GM10266 (cell line): ENCODE data around the gene KLF5.

ENCODE experiments used
- DNase-seq: peaks from one replicate; pipeline ENCODE4 v3.0.0; 2012; ENCODE audit errors: extremely low spot score
- CTCF ChIP-seq: IDR thresholded peaks from 2 replicates; pipeline ENCODE4 v1.5.1; 2012; ENCODE audit warnings: mild to moderate bottlenecking, low read depth; ENCODE audit not compliant: control insufficient read depth, insufficient read depth; ENCODE audit errors: missing control alignments

The KLF5 gene

GRCh38 chr13:73055813-73056564 is 2.8 kb upstream of the KLF5 start:
- TF ChIP-seq CTCF: no peak
- DNase-seq: no peak

GRCh38 chr13:73056565-73056962 is 2.2 kb upstream of the KLF5 start:
- no peak for TF ChIP-seq CTCF
- DNase-seq: no peak

- DNase-seq: no peak
- no peak for TF ChIP-seq CTCF
Observed at GRCh38 chr13:73057284-73058063, 1.3 kb upstream of the KLF5 start.

- TF ChIP-seq CTCF: no peak
- DNase-seq: no peak
Observed at GRCh38 chr13:73058064-73058313, 816 bp upstream of the KLF5 start.

GRCh38 chr13:73058432-73058735 is 421 bp upstream of the KLF5 start:
- TF ChIP-seq CTCF: no peak
- DNase-seq: no peak

GRCh38 chr13:73059460-73060250 is 850 bp downstream of the KLF5 start:
- TF ChIP-seq CTCF: peak; percentile 54

More at GRCh38 chr13:73059460-73060250, 850 bp downstream of the KLF5 start:
- peak; percentile 77 for DNase-seq
